Activated T-cell treated with anti-CD3 and anti-CD28 coated beads, Interleukin-2, amount 50 U/mL, for 1 hour (primary cell): ENCODE measurements around the gene CIPC.

ENCODE experiments used
- DNase-seq: peaks from one replicate; pipeline ENCODE4 v3.0.0-alpha.2; 2020

CIPC gene

GRCh38 chr14:77097700-77098528, at the start of gene CIPC:
TSS of gene CIPC (plus strand) at chr14:77098258. CDS start at chr14:77105709, 7,451 bp downstream.
- peak; percentile 97 for DNase-seq

DNA sequence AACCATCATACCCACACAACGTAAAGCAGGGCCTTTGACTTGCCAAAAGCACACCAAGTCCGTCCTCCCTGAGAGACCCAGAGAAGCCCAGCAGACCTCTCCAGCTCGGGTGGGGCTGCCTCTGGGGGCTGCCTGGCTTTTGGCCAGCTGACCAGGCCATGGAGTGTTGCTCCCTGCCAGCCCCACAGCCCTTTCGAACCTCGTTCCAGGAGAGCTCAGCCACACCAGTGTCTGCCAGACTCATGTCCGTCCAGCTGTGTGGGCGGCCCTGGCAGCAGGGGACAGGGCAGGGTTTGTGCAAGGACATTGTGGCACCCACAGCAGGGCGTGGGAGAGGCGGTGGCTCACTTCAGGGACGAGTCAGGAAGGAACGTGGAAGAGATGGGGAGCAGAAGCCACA, 46.9 kb upstream of the CIPC start:
- no peak for DNase-seq

DNA sequence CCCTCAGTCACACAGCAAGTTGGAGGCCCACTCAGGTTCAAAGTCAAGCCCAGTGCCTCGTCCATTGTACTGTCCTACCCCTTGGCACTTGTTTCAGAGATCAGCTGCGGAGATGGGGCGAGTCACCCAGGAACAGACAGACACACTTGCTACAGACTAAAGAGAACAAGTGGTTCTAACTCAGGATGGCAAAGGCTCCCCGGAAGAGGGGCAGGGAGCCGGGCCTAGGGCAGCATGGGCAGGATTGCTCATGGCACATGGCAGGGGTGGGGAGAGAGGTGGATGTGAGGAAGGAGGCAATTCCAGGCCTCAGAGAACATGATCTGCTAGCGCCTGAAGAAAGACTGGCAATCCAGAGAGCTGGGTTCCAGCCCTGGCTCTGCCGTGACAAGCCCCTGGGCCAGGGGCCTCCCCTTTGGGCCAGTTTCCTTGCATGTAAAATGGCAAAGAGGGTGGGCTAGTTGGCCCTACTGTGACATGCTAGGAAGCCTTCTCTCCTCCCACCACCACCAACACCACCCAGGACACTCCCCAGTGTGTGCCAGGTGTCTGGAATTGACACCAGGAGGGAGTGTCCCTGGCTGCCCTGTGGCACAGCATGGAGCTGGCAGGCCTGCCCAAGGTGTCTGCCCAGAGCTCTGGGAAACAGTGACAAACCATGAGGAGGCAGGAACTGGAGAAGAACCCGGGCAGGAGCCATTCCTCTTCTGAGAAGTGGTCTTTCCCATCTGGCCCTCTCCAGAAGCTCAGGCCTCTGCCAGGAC, 45.6 kb upstream of the CIPC start:
- DNase-seq: no peak

GRCh38 chr14:77053046-77053841, 44.8 kb upstream of the CIPC start:
- DNase-seq: peak; percentile 82

DNA sequence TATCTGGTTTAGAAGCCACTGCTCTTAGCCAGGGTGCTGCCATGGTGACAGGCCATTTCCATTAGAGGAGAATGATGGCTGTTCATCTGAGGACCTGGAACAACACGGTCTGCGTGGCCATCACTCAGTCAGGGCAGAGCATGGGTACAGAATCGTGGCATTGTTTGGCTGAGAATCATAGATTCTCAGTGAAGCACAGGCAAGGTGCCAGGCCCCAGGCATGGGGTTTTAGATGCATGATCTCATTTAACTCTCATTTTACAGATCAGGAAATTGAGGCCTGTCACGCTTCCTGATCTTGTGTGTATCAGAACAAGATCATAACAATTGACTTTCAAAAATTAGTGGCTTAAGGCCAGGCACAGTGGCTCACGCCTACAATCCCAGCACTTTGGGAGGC, 42.8 kb upstream of the CIPC start:
- no peak for DNase-seq

GRCh38 chr14:77055981-77056380, 42.1 kb upstream of the CIPC start:
- no peak for DNase-seq

GRCh38 chr14:77058117-77058516, 39.9 kb upstream of the CIPC start:
- DNase-seq: no peak

DNA sequence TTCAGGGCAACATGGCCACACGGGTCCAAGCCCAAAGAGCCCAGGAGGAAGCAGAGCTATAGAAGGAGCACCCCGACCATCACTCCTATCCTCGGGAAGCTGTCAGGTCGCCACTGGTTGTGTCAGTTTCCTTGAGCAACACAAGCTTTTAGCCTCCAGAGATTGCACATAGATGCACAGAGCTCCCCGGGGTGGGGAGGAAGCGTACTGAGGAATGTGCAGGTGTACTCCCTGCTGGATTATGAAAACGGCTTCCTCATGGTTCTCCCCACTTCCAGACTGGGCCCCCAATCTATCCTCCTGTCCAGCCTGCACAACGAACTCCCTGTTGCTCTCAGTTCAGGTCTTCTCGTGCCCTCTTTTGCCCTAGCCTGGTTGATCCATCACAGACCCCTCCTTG, 39.3 kb upstream of the CIPC start:
- no peak for DNase-seq

- DNase-seq: peak; percentile 44
Measured at GRCh38 chr14:77059276-77059915, 38.7 kb upstream of the CIPC start.

- no peak for DNase-seq
Measured at GRCh38 chr14:77061630-77062257, 36.3 kb upstream of the CIPC start.

GRCh38 chr14:77062261-77062660, 35.8 kb upstream of the CIPC start:
- no peak for DNase-seq

- DNase-seq: no peak
Measured at GRCh38 chr14:77063571-77064171, 34.4 kb upstream of the CIPC start.

GRCh38 chr14:77064521-77065178, 33.4 kb upstream of the CIPC start:
- no peak for DNase-seq

- DNase-seq: no peak
Measured at GRCh38 chr14:77065851-77066577, 32.0 kb upstream of the CIPC start.

DNA sequence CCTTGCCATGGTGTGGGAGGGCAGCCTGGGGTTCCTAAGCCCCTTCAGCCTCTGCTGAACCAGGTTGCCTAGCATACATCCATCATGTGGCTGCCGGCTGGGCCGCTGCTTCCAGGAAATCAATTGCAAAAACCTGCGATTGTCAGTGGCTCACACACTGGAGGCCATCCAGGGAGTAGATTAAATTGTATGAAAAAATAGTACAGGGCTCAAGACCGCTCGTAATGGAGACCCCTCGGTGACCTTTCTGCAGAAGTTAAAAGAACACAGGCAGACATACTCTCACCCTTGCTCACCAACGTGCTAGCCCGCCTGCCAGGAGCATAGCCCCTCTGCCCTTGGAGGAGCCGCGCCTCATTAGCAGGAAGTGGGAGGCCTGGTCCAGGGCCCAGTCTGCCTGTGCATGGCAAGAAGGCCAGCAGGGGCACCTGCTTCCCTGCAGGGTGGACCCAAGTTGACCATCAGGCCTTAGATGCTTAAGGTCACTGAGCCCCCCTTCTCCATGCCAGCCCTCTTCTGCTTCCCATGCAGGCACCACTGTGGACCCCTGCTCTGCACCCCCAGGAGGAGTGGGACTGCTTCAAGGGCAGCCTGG, 31.4 kb upstream of the CIPC start:
- no peak for DNase-seq

DNA sequence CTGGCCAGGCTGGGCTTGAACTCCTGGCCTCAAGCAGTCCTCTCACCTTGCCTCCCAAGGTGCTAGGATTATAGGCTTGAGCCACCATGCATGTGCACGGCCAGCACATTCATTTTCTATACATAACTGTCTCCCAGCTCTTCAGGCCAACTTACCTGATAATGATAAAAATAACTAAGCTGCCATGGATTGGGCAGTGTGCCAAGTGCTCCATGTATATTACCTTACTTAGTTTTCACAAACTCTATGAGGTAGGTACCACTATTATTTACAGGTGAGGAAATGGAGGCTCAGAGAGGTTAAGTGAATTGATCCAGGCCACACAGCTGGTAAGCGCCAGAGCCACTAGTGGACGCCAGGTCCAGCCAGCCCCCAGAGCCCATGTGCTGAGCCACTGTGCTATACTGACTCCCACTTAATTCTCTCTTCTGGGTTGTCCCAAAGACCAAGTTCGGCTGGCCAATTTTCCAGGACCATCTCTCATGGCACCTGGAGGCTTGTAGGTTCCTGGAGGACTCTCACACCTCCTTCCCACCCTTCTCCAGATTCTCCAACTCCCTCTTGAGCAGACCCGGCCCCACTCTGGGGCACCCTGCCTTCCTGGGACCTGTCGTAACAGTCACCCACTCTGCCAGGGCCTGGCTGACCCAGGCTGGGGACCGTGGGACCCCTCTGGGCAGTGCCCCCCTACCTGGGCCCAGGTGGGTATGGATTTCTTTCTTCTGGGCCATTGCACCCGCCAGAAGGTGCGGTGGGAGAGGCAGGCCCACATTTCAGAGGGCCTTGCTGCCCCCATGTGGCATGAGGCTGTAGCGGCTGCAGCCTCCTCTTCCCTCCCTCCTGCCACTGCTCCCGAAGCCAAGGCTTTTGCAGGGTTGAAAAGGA, 30.2 kb upstream of the CIPC start:
- DNase-seq: peak; percentile 70

GRCh38 chr14:77068517-77069200, 29.4 kb upstream of the CIPC start:
- DNase-seq: no peak

GRCh38 chr14:77069551-77069950, 28.5 kb upstream of the CIPC start:
- no peak for DNase-seq
